ENCODE results near the gene CCR4.

Gene CCR4

GRCh38 chr3:33004205-33004604 lies 52.8 kb downstream of the CCR4 start:
- Mint-ChIP-seq H3K27me3 (no peaks in the 10 kb centered on the region), H3K4me3 (no peak overlapping the region), H3K27ac (no peak overlapping the region), H3K36me3 (peaks cover 54 to 67% of the 10 kb centered on the region in 2 donors), H3K4me1 (peaks cover 26 to 39% of the 10 kb centered on the region in 2 donors), H3K9me3 (no peaks in the 10 kb centered on the region)
- no peak for DNase-seq
- ATAC-seq (replicated peaks), result no peak

GRCh38 chr3:33004961-33005360 lies 53.5 kb downstream of the CCR4 start:
- ATAC-seq (replicated peaks), result no peak
- Mint-ChIP-seq H3K27me3 (no peaks in the 10 kb centered on the region), H3K27ac (no peak overlapping the region), H3K4me1 (peaks cover 22 to 39% of the 10 kb centered on the region in 2 donors), H3K9me3 (no peaks in the 10 kb centered on the region), H3K4me3 (no peak overlapping the region), H3K36me3 (peaks cover 49 to 64% of the 10 kb centered on the region in 2 donors)
- no peak for DNase-seq
